Psoas muscle (tissue), 8 donors: Measurements from ENCODE around the gene PANX1. TPM values are rescaled to one million over a fixed set of nuclear protein-coding genes. Genes with fewer than 3 reads are reported as not detected.

ENCODE experiments used
- ATAC-seq, 4 donors: fragments of 200-7000 bp; cut with Tn5 transposase; one replicate each; pipeline ENCODE4 v1.9.1; 2020; ENCODE audit warnings: moderate library complexity in 3 of 4, mild to moderate bottlenecking in 2 of 4
- DNase-seq, 2 donors: peaks; one replicate each; pipeline ENCODE4 v3.0.0-alpha.2; 2020
- H3K27ac ChIP-seq: fragments of 200-600 bp; one replicate; pipeline ENCODE4 v1.8.0; 2022
- H3K27me3 ChIP-seq, 3 donors: fragments of 200-600 bp in 1 of 3; one replicate each; pipeline versions ENCODE4 v1.6.1 to v1.8.0; 2013 to 2022; ENCODE audit warnings: low read length in 2 of 3, mild to moderate bottlenecking in 2 of 3, moderate library complexity in 1 of 3; ENCODE audit not compliant: insufficient read depth in 3 of 3
- H3K36me3 ChIP-seq, 2 donors: fragments of 200-600 bp in 1 of 2; one replicate each; pipeline versions ENCODE4 v1.6.1 to v1.8.0; 2013 to 2022; ENCODE audit warnings: low read depth in 1 of 2, mild to moderate bottlenecking in 1 of 2, moderate library complexity in 1 of 2; ENCODE audit not compliant: insufficient read depth in 1 of 2
- H3K4me1 ChIP-seq: fragments of 200-600 bp; one replicate; pipeline ENCODE4 v1.8.0; 2022
- H3K4me3 ChIP-seq: fragments of 200-600 bp; one replicate; pipeline ENCODE4 v1.8.0; 2022; ENCODE audit warnings: mild to moderate bottlenecking
- H3K9me3 ChIP-seq: fragments of 200-600 bp; one replicate; pipeline ENCODE4 v1.8.0; 2022
- WGBS, 3 donors: extraction: QIAGEN DNeasy Blood & Tissue Kit; methylation state at CpG; one replicate each; pipeline versions ENCODE4 v1.1.6 to v1.1.7; 2013; 5-methylcytosine and 5-hydroxymethylcytosine counted together
- intact Hi-C, 2 donors: fragments of 100-400 bp; cut with DNase I; formaldehyde crosslinking; loops; one replicate each; pipeline versions ENCODE4 v1.11.0 to v1.14.2; 2022
- polyA plus RNA-seq, 3 donors: library from polyadenylated mRNA; stranded (reverse); fragments of 200-250 nt; gene quantifications; one replicate each; pipeline ENCODE4 v1.2.3, GENCODE V29; 2013
- total RNA-seq, 4 donors: library from RNA; stranded (reverse); fragmentation: NEBNext Ultra II Directional in 2 of 4; extraction: Animal tissue kit (Norgen Biotek cat#: 25700) in 2 of 4; gene quantifications; one replicate each; pipeline versions ENCODE4 v1.2.1 to v1.2.4, GENCODE V29; 2021 to 2023
- TF ChIP-seq, protein P1 (sequence below): fragments of 200-600 bp; IDR thresholded peaks from one replicate; pipeline ENCODE4 v1.8.0; 2022; ENCODE audit warnings: antibody characterized with exemption
- donor health status: healthy with polysubstance abuse.
- donor health status: DM: no; HTN: no; CAD: no; lungs with moderate emphysema.
- donor health status: Bipolar disorder and iron deficiency.
- donor health status: healthy.
- donor health status: DM: yes; HTN: yes; CAD: no.
- donor health status: DM: no; HTN: no; CAD: no.
- donor health status: DM: no; HTN: no; CAD: no.
- donor health status: DM: yes; HTN: yes; CAD: no.

PANX1 gene
- total and polyA plus RNA-seq, 7 donors, result 9.2 to 87.2 (median 33.5) TPM

DNA sequence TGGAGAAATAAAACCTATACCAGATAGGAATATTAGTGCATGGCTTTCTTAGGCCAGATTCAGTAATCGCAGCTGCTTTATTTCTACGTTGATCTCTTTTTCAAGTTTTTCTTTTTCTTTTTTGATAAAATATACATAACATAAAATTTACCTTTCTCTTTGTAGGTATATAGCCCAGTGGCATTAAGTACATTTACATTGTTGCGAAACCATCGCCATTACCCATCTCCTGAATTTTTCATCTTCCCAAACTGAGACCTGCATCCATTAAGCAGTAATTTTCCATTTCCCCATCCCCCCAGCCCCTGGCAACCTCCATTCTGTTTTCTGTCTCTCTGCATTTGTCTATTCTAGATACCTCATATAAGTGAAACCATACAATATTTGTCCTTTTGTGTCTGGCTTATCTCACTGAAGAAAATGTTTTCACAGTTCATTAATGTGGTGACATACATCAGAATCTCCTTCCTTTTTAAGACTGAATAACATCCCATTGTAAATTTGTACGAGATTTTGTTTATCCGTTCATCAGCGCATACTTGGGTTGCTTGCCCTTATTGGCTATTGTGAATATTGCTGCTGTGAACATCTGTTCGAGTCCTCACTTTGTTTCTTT is 41.4 kb downstream of the PANX1 start:
- Histone ChIP-seq H3K27ac (no peak overlapping the region), H3K36me3 (no peaks in the 10 kb centered on the region), H3K4me3 (no peak overlapping the region), H3K9me3 (no peaks in the 10 kb centered on the region), H3K27me3 (no peaks in the 10 kb centered on the region), H3K4me1 (no peaks in the 10 kb centered on the region)
- 91 to 97% (median 92%) methylated on average over 8 of the region's 8 CpGs for WGBS, 3 donors
- TF ChIP-seq, protein P1, sequence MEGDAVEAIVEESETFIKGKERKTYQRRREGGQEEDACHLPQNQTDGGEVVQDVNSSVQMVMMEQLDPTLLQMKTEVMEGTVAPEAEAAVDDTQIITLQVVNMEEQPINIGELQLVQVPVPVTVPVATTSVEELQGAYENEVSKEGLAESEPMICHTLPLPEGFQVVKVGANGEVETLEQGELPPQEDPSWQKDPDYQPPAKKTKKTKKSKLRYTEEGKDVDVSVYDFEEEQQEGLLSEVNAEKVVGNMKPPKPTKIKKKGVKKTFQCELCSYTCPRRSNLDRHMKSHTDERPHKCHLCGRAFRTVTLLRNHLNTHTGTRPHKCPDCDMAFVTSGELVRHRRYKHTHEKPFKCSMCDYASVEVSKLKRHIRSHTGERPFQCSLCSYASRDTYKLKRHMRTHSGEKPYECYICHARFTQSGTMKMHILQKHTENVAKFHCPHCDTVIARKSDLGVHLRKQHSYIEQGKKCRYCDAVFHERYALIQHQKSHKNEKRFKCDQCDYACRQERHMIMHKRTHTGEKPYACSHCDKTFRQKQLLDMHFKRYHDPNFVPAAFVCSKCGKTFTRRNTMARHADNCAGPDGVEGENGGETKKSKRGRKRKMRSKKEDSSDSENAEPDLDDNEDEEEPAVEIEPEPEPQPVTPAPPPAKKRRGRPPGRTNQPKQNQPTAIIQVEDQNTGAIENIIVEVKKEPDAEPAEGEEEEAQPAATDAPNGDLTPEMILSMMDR, result no peak
- ATAC-seq (no peak), DNase-seq (no peak)
- intact Hi-C loops, result no loop called here

DNA sequence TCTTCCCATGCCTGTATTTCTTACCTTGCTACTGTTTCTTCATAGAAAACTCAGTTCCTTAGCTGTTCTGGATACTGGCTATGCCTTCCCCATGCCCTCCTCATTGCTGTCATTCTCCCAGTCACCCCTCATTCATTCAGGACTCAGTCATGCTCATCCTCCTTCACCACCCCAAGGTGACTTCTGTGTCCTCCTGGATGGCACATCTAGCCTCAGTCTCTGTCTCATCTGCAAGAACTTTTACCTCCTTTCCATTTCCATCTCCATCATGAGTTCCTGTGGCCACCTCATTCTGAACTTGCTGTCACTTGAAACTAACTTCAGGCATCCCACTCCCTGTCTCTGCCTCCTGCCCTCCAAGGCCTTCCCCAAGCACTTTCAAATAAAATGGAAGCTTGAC is 42.3 kb downstream of the PANX1 start:
- Histone ChIP-seq H3K27ac (no peak overlapping the region), H3K27me3 (no peaks in the 10 kb centered on the region), H3K36me3 (no peaks in the 10 kb centered on the region), H3K9me3 (no peaks in the 10 kb centered on the region), H3K4me1 (no peaks in the 10 kb centered on the region), H3K4me3 (no peak overlapping the region)
- TF ChIP-seq, protein P1, result no peak
- intact Hi-C loops, result no loop called here
- ATAC-seq (no peak), DNase-seq (no peak)

DNA sequence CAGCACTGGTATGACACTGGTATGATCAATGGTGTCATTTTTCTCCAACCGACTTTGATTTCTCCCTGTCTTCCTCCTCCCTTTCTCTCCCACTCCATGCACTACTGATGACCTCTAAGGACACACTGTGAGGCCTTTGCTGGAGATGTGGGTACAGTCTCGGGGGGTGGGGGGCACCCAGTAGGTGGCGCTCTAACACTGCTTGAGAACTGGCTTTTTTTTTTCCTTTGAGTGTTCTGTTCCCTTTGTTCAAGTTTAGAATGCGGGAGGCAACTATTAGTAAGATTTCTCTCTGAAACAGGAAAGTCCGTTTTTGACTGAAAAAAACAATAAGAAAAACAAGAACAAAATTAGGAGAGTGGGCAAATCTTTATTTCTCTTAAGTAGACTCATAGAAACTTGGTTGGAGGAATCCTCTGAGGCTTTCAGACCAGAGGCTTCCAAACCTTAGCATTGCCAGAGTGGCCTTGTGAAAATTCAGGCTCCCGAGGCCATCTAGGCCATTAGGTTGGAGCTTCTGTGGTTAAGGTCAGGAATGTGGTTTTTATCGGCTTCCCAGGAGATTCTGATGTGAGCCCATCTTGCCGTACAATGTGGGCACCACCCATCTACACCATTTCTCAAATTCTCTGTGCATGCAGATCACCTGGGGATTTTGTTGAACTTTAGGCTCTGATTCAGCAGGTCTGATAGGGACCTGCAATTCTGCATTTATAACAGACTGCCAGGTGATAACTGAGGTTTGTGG is 43.2 kb downstream of the PANX1 start:
- Histone ChIP-seq H3K4me3 (no peak overlapping the region), H3K27ac (no peak overlapping the region), H3K36me3 (no peaks in the 10 kb centered on the region), H3K27me3 (no peaks in the 10 kb centered on the region), H3K9me3 (no peaks in the 10 kb centered on the region), H3K4me1 (no peaks in the 10 kb centered on the region)
- TF ChIP-seq, protein P1, result peak; percentile 24
- intact Hi-C loops, result no loop called here
- ATAC-seq (peak in 1 of 4 donors; percentile 42), DNase-seq (no peak)
- 69 to 80% (median 70%) methylated on average over 8 of the region's 8 CpGs for WGBS, 3 donors

DNA sequence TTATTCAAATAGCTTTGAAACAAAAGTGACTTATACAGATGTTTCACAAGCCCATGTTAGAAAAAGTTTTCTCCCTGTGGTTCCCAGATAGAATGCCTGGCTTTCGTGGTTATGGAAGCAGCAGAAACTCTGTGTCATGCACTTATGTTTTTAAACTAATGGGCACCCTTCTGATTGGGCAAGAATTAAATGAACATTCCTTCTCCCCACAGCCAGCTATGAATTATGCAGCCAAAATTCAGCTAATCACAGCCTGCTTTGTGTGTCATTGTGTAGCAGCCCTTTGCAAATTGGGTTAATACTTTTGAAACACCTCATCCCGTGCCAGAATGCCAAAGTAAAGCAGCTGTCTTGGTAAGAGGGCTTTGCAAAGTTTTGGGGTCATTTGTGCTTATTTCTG is 46.9 kb downstream of the PANX1 start:
- no peaks in the 10 kb centered on the region for H3K4me1 ChIP-seq
- intact Hi-C loops, result no loop called here
- WGBS, 3 donors, result 38 to 51% (median 42%) methylated on average over 2 of the region's 2 CpGs
- no peak overlapping the region for H3K4me3 ChIP-seq
- no peak overlapping the region for H3K27ac ChIP-seq
- ATAC-seq (no peak), DNase-seq (no peak)
- TF ChIP-seq, protein P1, result no peak
- H3K27me3 ChIP-seq, result no peaks in the 10 kb centered on the region
- no peaks in the 10 kb centered on the region for H3K9me3 ChIP-seq
- peaks cover under 1 to 5% of the 10 kb centered on the region in 2 donors for H3K36me3 ChIP-seq
